ENCODE data around the gene SMYD1.

DNA sequence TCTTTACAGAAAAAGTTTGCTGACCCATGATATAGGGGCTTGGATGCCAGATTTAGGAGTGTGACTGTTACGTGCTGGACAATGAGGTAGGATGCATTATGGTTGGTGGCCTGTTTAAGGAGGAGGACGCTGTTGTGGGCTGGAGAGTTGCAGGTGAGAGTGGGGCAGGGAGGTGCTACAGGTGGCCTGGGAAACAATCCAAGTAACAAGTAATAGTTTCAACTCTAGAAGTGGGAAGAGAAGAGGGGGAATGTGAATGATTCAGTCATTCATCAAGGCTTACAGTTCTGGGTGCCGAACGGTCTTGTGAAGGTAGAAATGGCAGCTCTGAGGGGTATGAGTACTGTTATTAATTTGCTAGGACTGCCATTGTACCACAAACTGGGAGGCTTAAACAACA, 54.1 kb downstream of the SMYD1 start:
- TF ChIP-seq, protein P1, sequence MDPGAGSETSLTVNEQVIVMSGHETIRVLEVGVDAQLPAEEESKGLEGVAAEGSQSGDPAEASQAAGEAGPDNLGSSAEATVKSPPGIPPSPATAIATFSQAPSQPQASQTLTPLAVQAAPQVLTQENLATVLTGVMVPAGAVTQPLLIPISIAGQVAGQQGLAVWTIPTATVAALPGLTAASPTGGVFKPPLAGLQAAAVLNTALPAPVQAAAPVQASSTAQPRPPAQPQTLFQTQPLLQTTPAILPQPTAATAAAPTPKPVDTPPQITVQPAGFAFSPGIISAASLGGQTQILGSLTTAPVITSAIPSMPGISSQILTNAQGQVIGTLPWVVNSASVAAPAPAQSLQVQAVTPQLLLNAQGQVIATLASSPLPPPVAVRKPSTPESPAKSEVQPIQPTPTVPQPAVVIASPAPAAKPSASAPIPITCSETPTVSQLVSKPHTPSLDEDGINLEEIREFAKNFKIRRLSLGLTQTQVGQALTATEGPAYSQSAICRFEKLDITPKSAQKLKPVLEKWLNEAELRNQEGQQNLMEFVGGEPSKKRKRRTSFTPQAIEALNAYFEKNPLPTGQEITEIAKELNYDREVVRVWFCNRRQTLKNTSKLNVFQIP (CRISPR knock-in tag; IDR thresholded peaks at IDR 0.05; ENCODE audit: borderline replicate concordance, low read depth), result no peak
- TF ChIP-seq RARB (CRISPR knock-in tag; IDR thresholded peaks at IDR 0.05), result no peak
- no peak for TF ChIP-seq TCF4 (CRISPR knock-in tag; IDR thresholded peaks at IDR 0.05; ENCODE audit: borderline replicate concordance)
- no peak for TF ChIP-seq TOX (CRISPR knock-in tag; IDR thresholded peaks at IDR 0.05; ENCODE audit: borderline replicate concordance)
- no peak for TF ChIP-seq GLIS3 (CRISPR knock-in tag; IDR thresholded peaks at IDR 0.05)
- TF ChIP-seq, protein P2, sequence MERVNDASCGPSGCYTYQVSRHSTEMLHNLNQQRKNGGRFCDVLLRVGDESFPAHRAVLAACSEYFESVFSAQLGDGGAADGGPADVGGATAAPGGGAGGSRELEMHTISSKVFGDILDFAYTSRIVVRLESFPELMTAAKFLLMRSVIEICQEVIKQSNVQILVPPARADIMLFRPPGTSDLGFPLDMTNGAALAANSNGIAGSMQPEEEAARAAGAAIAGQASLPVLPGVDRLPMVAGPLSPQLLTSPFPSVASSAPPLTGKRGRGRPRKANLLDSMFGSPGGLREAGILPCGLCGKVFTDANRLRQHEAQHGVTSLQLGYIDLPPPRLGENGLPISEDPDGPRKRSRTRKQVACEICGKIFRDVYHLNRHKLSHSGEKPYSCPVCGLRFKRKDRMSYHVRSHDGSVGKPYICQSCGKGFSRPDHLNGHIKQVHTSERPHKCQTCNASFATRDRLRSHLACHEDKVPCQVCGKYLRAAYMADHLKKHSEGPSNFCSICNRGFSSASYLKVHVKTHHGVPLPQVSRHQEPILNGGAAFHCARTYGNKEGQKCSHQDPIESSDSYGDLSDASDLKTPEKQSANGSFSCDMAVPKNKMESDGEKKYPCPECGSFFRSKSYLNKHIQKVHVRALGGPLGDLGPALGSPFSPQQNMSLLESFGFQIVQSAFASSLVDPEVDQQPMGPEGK (CRISPR knock-in tag; IDR thresholded peaks at IDR 0.05; ENCODE audit: borderline replicate concordance), result no peak
- no peak for TF ChIP-seq ARNTL (CRISPR knock-in tag; IDR thresholded peaks at IDR 0.05; ENCODE audit: borderline replicate concordance, low read depth)
- TF ChIP-seq, protein P3, sequence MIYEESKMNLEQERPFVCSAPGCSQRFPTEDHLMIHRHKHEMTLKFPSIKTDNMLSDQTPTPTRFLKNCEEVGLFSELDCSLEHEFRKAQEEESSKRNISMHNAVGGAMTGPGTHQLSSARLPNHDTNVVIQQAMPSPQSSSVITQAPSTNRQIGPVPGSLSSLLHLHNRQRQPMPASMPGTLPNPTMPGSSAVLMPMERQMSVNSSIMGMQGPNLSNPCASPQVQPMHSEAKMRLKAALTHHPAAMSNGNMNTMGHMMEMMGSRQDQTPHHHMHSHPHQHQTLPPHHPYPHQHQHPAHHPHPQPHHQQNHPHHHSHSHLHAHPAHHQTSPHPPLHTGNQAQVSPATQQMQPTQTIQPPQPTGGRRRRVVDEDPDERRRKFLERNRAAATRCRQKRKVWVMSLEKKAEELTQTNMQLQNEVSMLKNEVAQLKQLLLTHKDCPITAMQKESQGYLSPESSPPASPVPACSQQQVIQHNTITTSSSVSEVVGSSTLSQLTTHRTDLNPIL (CRISPR knock-in tag; IDR thresholded peaks at IDR 0.05; ENCODE audit: low read depth), result no peak
- no peak for TF ChIP-seq SNAI2 (CRISPR knock-in tag; IDR thresholded peaks at IDR 0.05)
- no peak for TF ChIP-seq ZC3H10 (CRISPR knock-in tag; IDR thresholded peaks at IDR 0.05)
- TF ChIP-seq ZNF70 (CRISPR knock-in tag; IDR thresholded peaks at IDR 0.05), result no peak

All from SK-N-SH treated with all-trans-retinoic acid at 6 μM for 48 hours (cell line).